ENCODE measurements around the gene MGAT1.

GRCh38 chr5:180825768-180826525, 23.3 kb upstream of the MGAT1 start:
- TF ChIP-seq CTCF (IDR thresholded peaks at IDR 0.05) (no peak), POLR2A (IDR thresholded peaks at IDR 0.05) (no peak)

Data from lower leg skin (tissue), 3 donors.